Measurements from ENCODE around the gene FMN1.

FMN1 gene

DNA sequence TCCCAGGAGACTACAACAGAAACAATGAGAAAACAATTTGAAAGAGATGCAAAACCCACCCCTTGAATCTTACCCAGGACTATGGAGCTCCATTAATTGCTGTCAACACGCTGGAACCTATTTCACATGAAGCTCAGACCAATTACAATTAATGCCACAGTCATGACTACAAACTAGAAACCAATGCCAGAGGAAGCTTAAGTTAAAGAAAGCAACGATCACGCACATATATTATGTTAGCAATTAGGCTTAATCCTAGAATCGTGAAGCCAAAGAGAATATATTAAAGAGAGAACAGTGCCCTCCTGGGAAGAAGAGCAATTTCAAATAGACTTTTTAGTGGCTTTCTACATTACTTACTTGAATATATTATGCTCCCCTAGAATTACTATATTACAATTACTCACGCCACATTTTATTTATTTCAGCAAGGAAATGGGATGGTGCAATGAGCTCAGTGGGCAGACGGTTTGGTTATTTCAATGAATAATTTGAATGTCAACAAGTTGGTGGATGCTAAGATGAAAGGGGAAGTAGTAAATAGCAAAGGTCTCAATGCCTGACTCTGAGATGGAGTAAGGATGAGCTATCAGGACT lies 351.2 kb downstream of the FMN1 start:
- TF ChIP-seq EGR1 (IDR thresholded peaks at IDR 0.05) (no peak), CEBPB (IDR thresholded peaks at IDR 0.05) (no peak), CREB1 (IDR thresholded peaks at IDR 0.05; ENCODE audit: low read depth) (no peak), NFIC (IDR thresholded peaks at IDR 0.05) (no peak), TEAD4 (IDR thresholded peaks at IDR 0.05) (no peak), ZBTB7A (IDR thresholded peaks at IDR 0.05; ENCODE audit: low read depth) (no peak), RAD21 (IDR thresholded peaks at IDR 0.05; ENCODE audit: low read depth) (no peak), TCF12 (IDR thresholded peaks at IDR 0.05; ENCODE audit: low read depth) (no peak), FOXM1 (IDR thresholded peaks at IDR 0.05; ENCODE audit: borderline replicate concordance, low read depth) (no peak), TAF1 (IDR thresholded peaks at IDR 0.05; ENCODE audit: low read depth) (no peak), YY1 (IDR thresholded peaks at IDR 0.05; ENCODE audit: low read depth) (no peak)
- TF ChIP-seq, protein P1, sequence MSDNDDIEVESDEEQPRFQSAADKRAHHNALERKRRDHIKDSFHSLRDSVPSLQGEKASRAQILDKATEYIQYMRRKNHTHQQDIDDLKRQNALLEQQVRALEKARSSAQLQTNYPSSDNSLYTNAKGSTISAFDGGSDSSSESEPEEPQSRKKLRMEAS (IDR thresholded peaks at IDR 0.05): no peak
- TF ChIP-seq, protein P2, sequence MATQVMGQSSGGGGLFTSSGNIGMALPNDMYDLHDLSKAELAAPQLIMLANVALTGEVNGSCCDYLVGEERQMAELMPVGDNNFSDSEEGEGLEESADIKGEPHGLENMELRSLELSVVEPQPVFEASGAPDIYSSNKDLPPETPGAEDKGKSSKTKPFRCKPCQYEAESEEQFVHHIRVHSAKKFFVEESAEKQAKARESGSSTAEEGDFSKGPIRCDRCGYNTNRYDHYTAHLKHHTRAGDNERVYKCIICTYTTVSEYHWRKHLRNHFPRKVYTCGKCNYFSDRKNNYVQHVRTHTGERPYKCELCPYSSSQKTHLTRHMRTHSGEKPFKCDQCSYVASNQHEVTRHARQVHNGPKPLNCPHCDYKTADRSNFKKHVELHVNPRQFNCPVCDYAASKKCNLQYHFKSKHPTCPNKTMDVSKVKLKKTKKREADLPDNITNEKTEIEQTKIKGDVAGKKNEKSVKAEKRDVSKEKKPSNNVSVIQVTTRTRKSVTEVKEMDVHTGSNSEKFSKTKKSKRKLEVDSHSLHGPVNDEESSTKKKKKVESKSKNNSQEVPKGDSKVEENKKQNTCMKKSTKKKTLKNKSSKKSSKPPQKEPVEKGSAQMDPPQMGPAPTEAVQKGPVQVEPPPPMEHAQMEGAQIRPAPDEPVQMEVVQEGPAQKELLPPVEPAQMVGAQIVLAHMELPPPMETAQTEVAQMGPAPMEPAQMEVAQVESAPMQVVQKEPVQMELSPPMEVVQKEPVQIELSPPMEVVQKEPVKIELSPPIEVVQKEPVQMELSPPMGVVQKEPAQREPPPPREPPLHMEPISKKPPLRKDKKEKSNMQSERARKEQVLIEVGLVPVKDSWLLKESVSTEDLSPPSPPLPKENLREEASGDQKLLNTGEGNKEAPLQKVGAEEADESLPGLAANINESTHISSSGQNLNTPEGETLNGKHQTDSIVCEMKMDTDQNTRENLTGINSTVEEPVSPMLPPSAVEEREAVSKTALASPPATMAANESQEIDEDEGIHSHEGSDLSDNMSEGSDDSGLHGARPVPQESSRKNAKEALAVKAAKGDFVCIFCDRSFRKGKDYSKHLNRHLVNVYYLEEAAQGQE (IDR thresholded peaks at IDR 0.05; ENCODE audit: low read depth): no peak
- TF ChIP-seq, protein P3, sequence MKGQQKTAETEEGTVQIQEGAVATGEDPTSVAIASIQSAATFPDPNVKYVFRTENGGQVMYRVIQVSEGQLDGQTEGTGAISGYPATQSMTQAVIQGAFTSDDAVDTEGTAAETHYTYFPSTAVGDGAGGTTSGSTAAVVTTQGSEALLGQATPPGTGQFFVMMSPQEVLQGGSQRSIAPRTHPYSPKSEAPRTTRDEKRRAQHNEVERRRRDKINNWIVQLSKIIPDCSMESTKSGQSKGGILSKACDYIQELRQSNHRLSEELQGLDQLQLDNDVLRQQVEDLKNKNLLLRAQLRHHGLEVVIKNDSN (IDR thresholded peaks at IDR 0.05): no peak

DNA sequence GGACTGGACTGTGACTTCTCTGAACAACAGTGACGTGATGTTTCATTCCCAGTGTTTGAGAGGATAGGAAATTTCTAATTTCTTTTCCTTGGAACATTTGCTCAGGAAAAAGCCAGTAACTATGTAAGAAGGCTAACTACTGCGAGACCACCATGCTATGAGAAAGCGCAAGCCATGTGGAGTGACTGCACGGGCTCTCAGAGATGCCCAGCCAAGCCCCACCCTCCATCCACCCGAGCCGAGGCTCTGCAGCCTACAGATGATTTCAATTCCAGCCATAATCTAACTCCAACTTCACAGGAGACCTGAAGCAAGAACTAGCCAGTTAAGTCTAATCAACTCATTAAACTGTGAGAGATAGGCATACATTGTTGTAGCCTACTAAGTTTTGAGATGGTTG lies 352.4 kb downstream of the FMN1 start:
- TF ChIP-seq, protein P2 (IDR thresholded peaks at IDR 0.05; ENCODE audit: low read depth): no peak
- TF ChIP-seq FOXM1 (IDR thresholded peaks at IDR 0.05; ENCODE audit: borderline replicate concordance, low read depth): no peak
- no peak for TF ChIP-seq TEAD4 (IDR thresholded peaks at IDR 0.05)
- no peak for TF ChIP-seq YY1 (IDR thresholded peaks at IDR 0.05; ENCODE audit: low read depth)
- no peak for TF ChIP-seq TAF1 (IDR thresholded peaks at IDR 0.05; ENCODE audit: low read depth)
- TF ChIP-seq TCF12 (IDR thresholded peaks at IDR 0.05; ENCODE audit: low read depth): no peak
- no peak for TF ChIP-seq NFIC (IDR thresholded peaks at IDR 0.05)
- no peak for TF ChIP-seq EP300 (IDR thresholded peaks at IDR 0.05; ENCODE audit: borderline replicate concordance)
- no peak for TF ChIP-seq CREB1 (IDR thresholded peaks at IDR 0.05; ENCODE audit: low read depth)
- no peak for TF ChIP-seq RAD21 (IDR thresholded peaks at IDR 0.05; ENCODE audit: low read depth)
- TF ChIP-seq, protein P3 (IDR thresholded peaks at IDR 0.05): no peak
- TF ChIP-seq, protein P1 (IDR thresholded peaks at IDR 0.05): no peak
- no peak for TF ChIP-seq EGR1 (IDR thresholded peaks at IDR 0.05)
- TF ChIP-seq ZBTB7A (IDR thresholded peaks at IDR 0.05; ENCODE audit: low read depth): no peak
- no peak for TF ChIP-seq CEBPB (IDR thresholded peaks at IDR 0.05)

DNA sequence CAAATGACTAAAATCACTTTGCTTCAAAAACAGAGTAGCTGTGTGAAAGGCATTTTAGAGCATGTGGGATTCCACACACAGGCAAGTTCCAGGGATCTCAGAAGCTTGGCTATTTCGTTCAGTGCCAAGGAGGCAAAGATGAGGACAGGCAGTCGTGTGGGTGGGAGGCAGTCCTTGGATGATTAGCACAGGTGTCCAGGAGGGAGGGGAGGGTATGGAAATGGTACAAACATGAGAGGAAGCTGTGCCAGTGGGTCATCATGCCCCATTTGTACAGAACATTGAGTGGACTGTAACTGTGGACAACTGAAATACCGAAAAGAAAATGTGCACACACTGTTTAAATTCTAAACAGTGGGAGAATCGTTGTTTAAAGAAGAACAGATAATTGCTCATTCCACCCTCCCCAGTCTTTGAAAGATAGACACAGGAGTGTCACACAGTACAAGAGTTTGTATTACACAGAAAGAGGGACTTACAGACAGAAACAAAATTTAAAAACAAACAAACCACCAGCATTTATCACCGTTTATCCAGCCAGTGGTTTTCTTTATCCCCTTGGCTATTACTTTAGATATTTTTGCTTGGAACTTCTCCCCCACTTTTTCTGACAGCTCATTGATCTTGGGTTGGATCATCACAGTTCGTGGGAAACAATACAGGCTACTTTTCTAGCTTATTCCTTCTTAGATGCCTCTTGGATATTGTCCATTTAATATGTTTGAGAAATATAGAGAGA lies 353.8 kb downstream of the FMN1 start:
- no peak for TF ChIP-seq TCF12 (IDR thresholded peaks at IDR 0.05; ENCODE audit: low read depth)

DNA sequence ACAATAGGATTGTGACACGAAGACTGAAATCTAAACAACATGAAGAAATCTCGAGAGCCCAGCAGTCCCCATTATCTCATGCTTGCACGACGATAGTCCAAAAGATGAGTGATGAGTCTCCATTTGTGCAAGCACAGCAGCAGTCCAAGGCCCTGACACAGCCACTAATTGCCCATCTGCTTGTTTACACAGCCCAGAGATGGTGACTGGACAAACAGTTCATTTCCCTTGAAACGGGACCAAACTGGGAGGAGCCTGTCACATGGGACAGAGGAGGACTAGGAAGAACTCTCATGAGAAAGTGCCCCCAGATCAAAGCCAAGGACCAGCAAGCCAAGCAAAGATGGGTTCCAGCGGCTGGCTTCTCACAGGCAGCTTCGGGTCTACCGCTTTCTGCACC lies 355.7 kb downstream of the FMN1 start:
- TF ChIP-seq EGR1 (IDR thresholded peaks at IDR 0.05) (no peak), NFIC (IDR thresholded peaks at IDR 0.05) (no peak), ZBTB7A (IDR thresholded peaks at IDR 0.05; ENCODE audit: low read depth) (no peak)
- TF ChIP-seq, protein P2 (IDR thresholded peaks at IDR 0.05; ENCODE audit: low read depth): no peak

All from Ishikawa (cell line).